NCI-H146 treated with DMSO at 0.1 percent for 48 hours (cell line): ENCODE data around the gene CXCL5.
"Not testable (repeated sequence)": the region's sequence is repeated elsewhere in the genome, so short reads cannot be mapped to it uniquely, and the experiment has no call there.

ENCODE experiments used
- DNase-seq: peaks from one replicate; lab custom pipeline; 2025; ENCODE audit not compliant: unreplicated experiment; lab: John Stamatoyannopoulos, UW

Gene CXCL5

GRCh38 chr4:73974352-73974751 lies 24.1 kb downstream of the CXCL5 start:
- no peak for DNase-seq

- DNase-seq, result no peak
These were observed 27.5 kb downstream of the CXCL5 start for GRCh38 chr4:73970945-73971344.

GRCh38 chr4:73970011-73970410 lies 28.5 kb downstream of the CXCL5 start:
- no peak for DNase-seq

GRCh38 chr4:73967866-73968265 lies 30.6 kb downstream of the CXCL5 start:
- no peak for DNase-seq

- DNase-seq, result no peak
These were observed 33.4 kb downstream of the CXCL5 start for GRCh38 chr4:73964862-73965611.

- no peak for DNase-seq
These were observed 35.8 kb downstream of the CXCL5 start for GRCh38 chr4:73962724-73963123.

GRCh38 chr4:73959041-73959440 lies 39.4 kb downstream of the CXCL5 start:
- not testable (repeated sequence) for DNase-seq

- DNase-seq, result no peak
These were observed 46.1 kb downstream of the CXCL5 start for GRCh38 chr4:73952352-73952751.

GRCh38 chr4:73950376-73950920 lies 48.0 kb downstream of the CXCL5 start:
- not testable (repeated sequence) for DNase-seq

- DNase-seq, result no peak
These were observed 49.3 kb downstream of the CXCL5 start for GRCh38 chr4:73948990-73949706.

GRCh38 chr4:73948291-73948690 lies 50.2 kb downstream of the CXCL5 start:
- no peak for DNase-seq

- DNase-seq, result no peak
These were observed 51.1 kb downstream of the CXCL5 start for GRCh38 chr4:73947239-73947985.

GRCh38 chr4:73945674-73946449 lies 52.6 kb downstream of the CXCL5 start:
- no peak for DNase-seq
